Vagina (tissue), 2 donors: Measurements from ENCODE around the gene TMEM236. TPM values are rescaled to one million over a fixed set of nuclear protein-coding genes. Genes with fewer than 3 reads are reported as not detected.

Experiments used
- DNase-seq, 2 donors: peaks; one replicate each; pipeline ENCODE4 v3.0.0-alpha.2; 2017; ENCODE audit errors: extremely low spot score in 2 of 2
- H3K27ac ChIP-seq: fragments of 200-600 bp; sonication (generic); one replicate; pipeline ENCODE4 v1.5.1; 2019
- H3K27me3 ChIP-seq: fragments of 200-600 bp; sonication (generic); one replicate; pipeline ENCODE4 v1.5.1; 2019
- H3K36me3 ChIP-seq, 2 donors: fragments of 200-600 bp; sonication (generic); one replicate each; pipeline ENCODE4 v1.5.1; 2017 to 2019
- H3K4me1 ChIP-seq: fragments of 200-600 bp; sonication (generic); one replicate; pipeline ENCODE4 v1.5.1; 2019
- H3K4me3 ChIP-seq, 2 donors: fragments of 200-600 bp; sonication (generic); 1 replicate in 1 of 2; 2 replicates in 1 of 2; pipeline ENCODE4 v1.5.1; 2016 to 2019
- H3K9me3 ChIP-seq: fragments of 200-600 bp; sonication (generic); one replicate; pipeline ENCODE4 v1.5.1; 2019
- POLR2A ChIP-seq, 2 donors: fragments of 450-650 bp; IDR thresholded peaks; one replicate each; pipeline ENCODE4 v1.6.1; 2017; ENCODE audit warnings: antibody characterized with exemption in 2 of 2, mild to moderate bottlenecking in 2 of 2, moderate library complexity in 2 of 2
- POLR2AphosphoS5 ChIP-seq, 2 donors: sonication (generic); formaldehyde crosslinking; IDR thresholded peaks; one replicate each; pipeline ENCODE4 v1.9.0; 2017; ENCODE audit warnings: antibody characterized with exemption in 2 of 2, mild to moderate bottlenecking in 2 of 2, low read depth in 1 of 2; ENCODE audit not compliant: insufficient read depth in 1 of 2
- intact Hi-C: fragments of 100-400 bp; cut with DNase I; formaldehyde crosslinking; loops from one replicate; pipeline ENCODE4 v1.15.1; 2023
- total RNA-seq: library from RNA; depleted of rRNA; stranded (reverse); fragments of >200 nt; gene quantifications from one replicate; pipeline ENCODE4 v1.2.3, GENCODE V29; 2016
- TF ChIP-seq, protein P1 (sequence below), 3 experiments: fragments of 450-650 bp in 2 of 3; fragments of 200-600 bp in 1 of 3; sonication (generic) in 1 of 3; IDR thresholded peaks; one replicate each; pipeline ENCODE4 v1.5.1; 2017 to 2019; ENCODE audit warnings: antibody characterized with exemption in 3 of 3, mild to moderate bottlenecking in 2 of 3, moderate library complexity in 2 of 3

The TMEM236 gene
- total RNA-seq, 1 donor from 2014 or later: not detected

DNA sequence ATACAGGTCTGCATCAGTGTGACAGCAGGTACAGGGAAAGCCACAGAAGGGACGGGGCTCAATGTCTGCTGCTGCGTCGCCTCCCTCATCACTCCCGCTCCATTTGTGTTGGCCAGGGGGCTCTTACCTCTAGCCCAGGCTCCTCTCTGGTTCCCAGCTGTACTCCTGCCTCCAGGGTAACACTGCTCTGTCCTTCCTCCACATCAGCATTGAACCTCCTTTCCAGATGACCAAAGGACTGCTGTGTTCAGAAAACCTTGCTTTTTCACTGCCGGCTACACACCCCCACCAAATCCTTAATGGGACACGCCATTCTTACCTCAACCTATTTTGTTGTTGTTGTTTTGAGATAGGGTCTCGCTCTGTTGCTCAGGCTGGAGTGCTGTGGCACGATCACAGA is 2.1 kb upstream of the TMEM236 start:
- TF ChIP-seq, protein P1, sequence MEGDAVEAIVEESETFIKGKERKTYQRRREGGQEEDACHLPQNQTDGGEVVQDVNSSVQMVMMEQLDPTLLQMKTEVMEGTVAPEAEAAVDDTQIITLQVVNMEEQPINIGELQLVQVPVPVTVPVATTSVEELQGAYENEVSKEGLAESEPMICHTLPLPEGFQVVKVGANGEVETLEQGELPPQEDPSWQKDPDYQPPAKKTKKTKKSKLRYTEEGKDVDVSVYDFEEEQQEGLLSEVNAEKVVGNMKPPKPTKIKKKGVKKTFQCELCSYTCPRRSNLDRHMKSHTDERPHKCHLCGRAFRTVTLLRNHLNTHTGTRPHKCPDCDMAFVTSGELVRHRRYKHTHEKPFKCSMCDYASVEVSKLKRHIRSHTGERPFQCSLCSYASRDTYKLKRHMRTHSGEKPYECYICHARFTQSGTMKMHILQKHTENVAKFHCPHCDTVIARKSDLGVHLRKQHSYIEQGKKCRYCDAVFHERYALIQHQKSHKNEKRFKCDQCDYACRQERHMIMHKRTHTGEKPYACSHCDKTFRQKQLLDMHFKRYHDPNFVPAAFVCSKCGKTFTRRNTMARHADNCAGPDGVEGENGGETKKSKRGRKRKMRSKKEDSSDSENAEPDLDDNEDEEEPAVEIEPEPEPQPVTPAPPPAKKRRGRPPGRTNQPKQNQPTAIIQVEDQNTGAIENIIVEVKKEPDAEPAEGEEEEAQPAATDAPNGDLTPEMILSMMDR (IDR thresholded peaks at IDR 0.05): no peak
- TF ChIP-seq POLR2AphosphoS5 (IDR thresholded peaks at IDR 0.05; ENCODE audit: insufficient read depth in 1 of 2, low read depth in 1 of 2) (no peak), POLR2A (IDR thresholded peaks at IDR 0.05) (no peak)
- no peaks in the 10 kb centered on the region for H3K9me3 ChIP-seq
- DNase-seq: no peak
- H3K36me3 ChIP-seq: no peaks in the 10 kb centered on the region
- H3K27me3 ChIP-seq: no peaks in the 10 kb centered on the region
- H3K4me3 ChIP-seq: no peak overlapping the region
- no peaks in the 10 kb centered on the region for H3K4me1 ChIP-seq
- intact Hi-C loops: no loop called here
- H3K27ac ChIP-seq: no peak overlapping the region

GRCh38 chr10:17756557-17757217 is 4.7 kb downstream of the TMEM236 start:
- no peak overlapping the region for H3K27ac ChIP-seq
- no peaks in the 10 kb centered on the region for H3K36me3 ChIP-seq
- intact Hi-C loops: no loop called here
- H3K4me3 ChIP-seq: no peak overlapping the region
- no peaks in the 10 kb centered on the region for H3K9me3 ChIP-seq
- no peak for DNase-seq
- no peaks in the 10 kb centered on the region for H3K27me3 ChIP-seq
- H3K4me1 ChIP-seq: no peaks in the 10 kb centered on the region
- TF ChIP-seq POLR2AphosphoS5 (IDR thresholded peaks at IDR 0.05; ENCODE audit: insufficient read depth in 1 of 2, low read depth in 1 of 2) (no peak), POLR2A (IDR thresholded peaks at IDR 0.05) (no peak)
- TF ChIP-seq, protein P1 (IDR thresholded peaks at IDR 0.05): no peak

DNA sequence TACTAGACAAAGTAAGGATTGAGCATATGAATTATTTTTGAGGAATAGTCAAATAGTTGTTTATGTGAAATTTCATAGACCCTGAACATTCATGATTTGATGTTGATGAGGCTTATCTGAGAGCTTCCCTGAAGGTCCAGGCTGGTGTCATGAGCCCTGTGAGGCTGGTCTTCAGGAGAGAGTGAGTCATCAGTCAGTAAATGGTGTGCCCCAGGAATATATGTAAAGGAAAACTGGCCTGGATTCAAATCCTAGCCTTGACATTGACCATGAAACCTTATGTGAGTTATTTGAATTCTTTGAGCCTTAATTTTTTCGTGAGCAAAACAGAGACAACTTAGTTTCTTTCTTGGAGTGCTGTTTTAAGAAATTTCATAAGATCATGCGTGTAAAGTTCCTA is 6.2 kb downstream of the TMEM236 start:
- TF ChIP-seq, protein P1 (IDR thresholded peaks at IDR 0.05): no peak
- TF ChIP-seq POLR2A (IDR thresholded peaks at IDR 0.05) (no peak), POLR2AphosphoS5 (IDR thresholded peaks at IDR 0.05; ENCODE audit: insufficient read depth in 1 of 2, low read depth in 1 of 2) (no peak)
- Histone ChIP-seq H3K4me1 (no peaks in the 10 kb centered on the region), H3K27me3 (no peaks in the 10 kb centered on the region), H3K4me3 (no peak overlapping the region), H3K36me3 (no peaks in the 10 kb centered on the region), H3K9me3 (no peaks in the 10 kb centered on the region), H3K27ac (no peak overlapping the region)
- no peak for DNase-seq
- intact Hi-C loops: no loop called here

DNA sequence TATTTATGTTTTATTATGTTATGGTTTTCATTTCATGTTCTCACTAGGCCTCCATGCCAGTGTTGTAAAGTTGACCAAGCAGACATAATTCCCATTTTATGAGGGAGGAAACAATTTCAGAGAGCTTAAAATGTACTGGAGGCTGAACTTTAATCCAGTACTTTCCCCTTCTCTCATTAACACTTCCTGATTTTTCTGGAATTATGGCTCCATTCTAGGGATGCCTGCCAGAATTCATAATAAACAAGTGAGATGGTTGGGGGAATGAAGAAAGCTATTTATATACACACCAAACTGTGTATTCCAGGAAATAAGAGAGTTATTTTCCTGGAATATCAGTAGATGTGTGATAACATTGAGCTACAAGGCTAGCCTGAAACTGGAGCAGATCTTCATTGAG is 6.9 kb downstream of the TMEM236 start:
- no peaks in the 10 kb centered on the region for H3K36me3 ChIP-seq
- no peaks in the 10 kb centered on the region for H3K9me3 ChIP-seq
- H3K27ac ChIP-seq: no peak overlapping the region
- TF ChIP-seq POLR2A (IDR thresholded peaks at IDR 0.05) (no peak), POLR2AphosphoS5 (IDR thresholded peaks at IDR 0.05; ENCODE audit: insufficient read depth in 1 of 2, low read depth in 1 of 2) (peak in 1 of 2 donors; percentile 36)
- TF ChIP-seq, protein P1 (IDR thresholded peaks at IDR 0.05): no peak
- no peak overlapping the region for H3K4me3 ChIP-seq
- no peak for DNase-seq
- no peaks in the 10 kb centered on the region for H3K27me3 ChIP-seq
- H3K4me1 ChIP-seq: no peaks in the 10 kb centered on the region
- intact Hi-C loops: no loop called here

GRCh38 chr10:17764142-17764541 is 12.1 kb downstream of the TMEM236 start:
- TF ChIP-seq POLR2AphosphoS5 (IDR thresholded peaks at IDR 0.05; ENCODE audit: insufficient read depth in 1 of 2, low read depth in 1 of 2): no peak
- TF ChIP-seq, protein P1 (IDR thresholded peaks at IDR 0.05): no peak
- no peak for TF ChIP-seq POLR2A (IDR thresholded peaks at IDR 0.05)
- Histone ChIP-seq H3K4me1 (no peaks in the 10 kb centered on the region), H3K9me3 (no peaks in the 10 kb centered on the region), H3K27ac (no peak overlapping the region), H3K27me3 (no peaks in the 10 kb centered on the region), H3K36me3 (no peaks in the 10 kb centered on the region), H3K4me3 (no peak overlapping the region)
- intact Hi-C loops: no loop called here
- DNase-seq: no peak
